ENCODE measurements around the gene IFT22. TPM values are rescaled to one million over a fixed set of nuclear protein-coding genes. Genes with fewer than 3 reads are reported as not detected.
"Not testable (repeated sequence)": the region's sequence is repeated elsewhere in the genome, so short reads cannot be mapped to it uniquely, and the experiment has no call there.

IFT22 gene
- total RNA-seq, 1 experiment from 2014 or later: 17.4 TPM

- H3K4me3 Mint-ChIP-seq (ENCODE audit: unreplicated experiment): no peak overlapping the region
- no peaks in the 10 kb centered on the region for H3K9me3 ChIP-seq
- no peak overlapping the region for H3K27ac Mint-ChIP-seq (ENCODE audit: unreplicated experiment)
- H3K4me1 ChIP-seq: no peaks in the 10 kb centered on the region
- H3K4me3 ChIP-seq (ENCODE audit: low read depth, low read length): no peak overlapping the region
- H3K27me3 Mint-ChIP-seq (ENCODE audit: insufficient read depth, unreplicated experiment): peaks cover 14% of the 10 kb centered on the region
- no peaks in the 10 kb centered on the region for H3K36me3 ChIP-seq (ENCODE audit: control insufficient read depth, insufficient read depth, low read length)
- no peak for DNase-seq
- no peaks in the 10 kb centered on the region for H3K27me3 ChIP-seq (replicated peaks; ENCODE audit: control insufficient read depth, insufficient read depth, low read length)
- BruUV-seq (replicated peaks): no TSS peak
- H3K9me3 Mint-ChIP-seq (ENCODE audit: unreplicated experiment): no peaks in the 10 kb centered on the region
- POLR2A ChIA-PET: no interaction called here
- intact Hi-C loops (cut with micrococcal nuclease; ENCODE audit: unreplicated experiment): no loop called here
- H3K36me3 Mint-ChIP-seq (ENCODE audit: insufficient read depth, unreplicated experiment): peaks cover 6% of the 10 kb centered on the region
- CTCF ChIA-PET: no interaction called here
- no peak for TF ChIP-seq CTCF (IDR thresholded peaks at IDR 0.05; ENCODE audit: insufficient read depth in 1 of 2, low read depth in 1 of 2, low read length in 1 of 2, severe bottlenecking in 1 of 2, unreplicated experiment in 1 of 2)
- peaks cover 6% of the 10 kb centered on the region for H3K4me1 Mint-ChIP-seq (ENCODE audit: low read depth, unreplicated experiment)
Measured at GRCh38 chr7:101287032-101287431, 34.6 kb downstream of the IFT22 start.

GRCh38 chr7:101285880-101286279 is 35.7 kb downstream of the IFT22 start:
- H3K9me3 ChIP-seq; H3K9me3 Mint-ChIP-seq (ENCODE audit: unreplicated experiment); BruUV-seq (replicated peaks); intact Hi-C loops (cut with micrococcal nuclease; ENCODE audit: unreplicated experiment); H3K36me3 ChIP-seq (ENCODE audit: control insufficient read depth, insufficient read depth, low read length); POLR2A ChIA-PET; H3K4me1 Mint-ChIP-seq (ENCODE audit: low read depth, unreplicated experiment); CTCF ChIA-PET; H3K4me3 Mint-ChIP-seq (ENCODE audit: unreplicated experiment); H3K4me1 ChIP-seq; H3K36me3 Mint-ChIP-seq (ENCODE audit: insufficient read depth, unreplicated experiment); H3K4me3 ChIP-seq (ENCODE audit: low read depth, low read length); DNase-seq; H3K27me3 ChIP-seq (replicated peaks; ENCODE audit: control insufficient read depth, insufficient read depth, low read length); H3K27ac Mint-ChIP-seq (ENCODE audit: unreplicated experiment): not testable (repeated sequence)
- peaks cover 14% of the 10 kb centered on the region for H3K27me3 Mint-ChIP-seq (ENCODE audit: insufficient read depth, unreplicated experiment)

- no peaks in the 10 kb centered on the region for H3K36me3 Mint-ChIP-seq (ENCODE audit: insufficient read depth, unreplicated experiment)
- H3K9me3 Mint-ChIP-seq (ENCODE audit: unreplicated experiment): no peaks in the 10 kb centered on the region
- CTCF ChIA-PET: interaction anchor here (0.7 kb wide), 1 partner anchor 143 kb away, joined by 4 read pairs; no protein-coding TSS in a partner anchor
- POLR2A ChIA-PET: no interaction called here
- no peaks in the 10 kb centered on the region for H3K4me1 Mint-ChIP-seq (ENCODE audit: low read depth, unreplicated experiment)
- H3K4me3 Mint-ChIP-seq (ENCODE audit: unreplicated experiment): no peak overlapping the region
- TF ChIP-seq CTCF (IDR thresholded peaks at IDR 0.05; ENCODE audit: insufficient read depth in 1 of 2, low read depth in 1 of 2, low read length in 1 of 2, severe bottlenecking in 1 of 2, unreplicated experiment in 1 of 2): no peak
- no peaks in the 10 kb centered on the region for H3K27me3 ChIP-seq (replicated peaks; ENCODE audit: control insufficient read depth, insufficient read depth, low read length)
- peaks cover 10% of the 10 kb centered on the region for H3K27me3 Mint-ChIP-seq (ENCODE audit: insufficient read depth, unreplicated experiment)
- DNase-seq: no peak
- intact Hi-C loops (cut with micrococcal nuclease; ENCODE audit: unreplicated experiment): no loop called here
- H3K27ac Mint-ChIP-seq (ENCODE audit: unreplicated experiment): no peak overlapping the region
- no peaks in the 10 kb centered on the region for H3K36me3 ChIP-seq (ENCODE audit: control insufficient read depth, insufficient read depth, low read length)
- no peak overlapping the region for H3K4me3 ChIP-seq (ENCODE audit: low read depth, low read length)
- no TSS peak for BruUV-seq (replicated peaks)
- no peaks in the 10 kb centered on the region for H3K9me3 ChIP-seq
- H3K4me1 ChIP-seq: no peaks in the 10 kb centered on the region
Measured at GRCh38 chr7:101285171-101285570, 36.4 kb downstream of the IFT22 start.

- POLR2A ChIA-PET; H3K4me1 ChIP-seq; H3K27me3 Mint-ChIP-seq (ENCODE audit: insufficient read depth, unreplicated experiment); CTCF ChIA-PET; H3K9me3 Mint-ChIP-seq (ENCODE audit: unreplicated experiment); H3K36me3 ChIP-seq (ENCODE audit: control insufficient read depth, insufficient read depth, low read length); H3K4me1 Mint-ChIP-seq (ENCODE audit: low read depth, unreplicated experiment); H3K9me3 ChIP-seq; H3K27ac Mint-ChIP-seq (ENCODE audit: unreplicated experiment); BruUV-seq (replicated peaks); H3K4me3 ChIP-seq (ENCODE audit: low read depth, low read length); DNase-seq; H3K27me3 ChIP-seq (replicated peaks; ENCODE audit: control insufficient read depth, insufficient read depth, low read length); intact Hi-C loops (cut with micrococcal nuclease; ENCODE audit: unreplicated experiment); H3K4me3 Mint-ChIP-seq (ENCODE audit: unreplicated experiment); H3K36me3 Mint-ChIP-seq (ENCODE audit: insufficient read depth, unreplicated experiment): not testable (repeated sequence)
Measured at GRCh38 chr7:101280912-101281311, 40.7 kb downstream of the IFT22 start.
